Neuronal stem cell (in vitro differentiated cells): ENCODE data around the gene GRIK3.

Source experiments
- DNase-seq: peaks from one replicate; pipeline ENCODE4 v3.0.0-alpha.2; 2013; ENCODE audit warnings: low spot score
- H2AFZ ChIP-seq: one replicate; pipeline ENCODE4 v1.6.1; 2013; ENCODE audit warnings: mild to moderate bottlenecking, low read length, inconsistent platforms
- H2AK5ac ChIP-seq: 2 replicates; pipeline ENCODE4 v1.6.1; 2013; ENCODE audit warnings: low read depth, mild to moderate bottlenecking, inconsistent platforms, low read length, moderate library complexity, mixed read lengths
- H2BK120ac ChIP-seq: 2 replicates; pipeline ENCODE4 v1.6.1; 2013; ENCODE audit warnings: low read depth, mild to moderate bottlenecking, inconsistent platforms, low read length, moderate library complexity, mixed read lengths
- H2BK12ac ChIP-seq: one replicate; pipeline ENCODE4 v1.6.1; 2013; ENCODE audit warnings: low read length, inconsistent platforms
- H2BK15ac ChIP-seq: 2 replicates; pipeline ENCODE4 v1.6.1; 2013; ENCODE audit warnings: mild to moderate bottlenecking, low read length, inconsistent platforms, mixed read lengths
- H2BK5ac ChIP-seq: one replicate; pipeline ENCODE4 v1.6.1; 2013; ENCODE audit warnings: inconsistent platforms, mild to moderate bottlenecking, low read length, moderate library complexity
- H3K14ac ChIP-seq: one replicate; pipeline ENCODE4 v1.6.1; 2013; ENCODE audit warnings: low read length, inconsistent platforms
- H3K18ac ChIP-seq: 2 replicates; pipeline ENCODE4 v1.6.1; 2013; ENCODE audit warnings: low read length, inconsistent platforms
- H3K23ac ChIP-seq: 2 replicates; pipeline ENCODE4 v1.6.1; 2013; ENCODE audit warnings: low read depth, mild to moderate bottlenecking, mixed read lengths, low read length, inconsistent platforms; ENCODE audit not compliant: poor library complexity
- H3K27ac ChIP-seq: replicated peaks from 3 replicates; pipeline ENCODE4 v1.5.1; 2013; ENCODE audit warnings: low read length, inconsistent platforms
- H3K27me3 ChIP-seq, 3 experiments: 2 replicates each; pipeline ENCODE4 v1.6.1; 2013; ENCODE audit warnings: low read length in 3 of 3, mild to moderate bottlenecking in 2 of 3, inconsistent platforms in 1 of 3, low read depth in 1 of 3, mixed read lengths in 1 of 3, moderate library complexity in 1 of 3; ENCODE audit not compliant: control insufficient read depth in 3 of 3, insufficient read depth in 3 of 3
- H3K36me3 ChIP-seq, 2 donors: replicated peaks in 1 of 2; 2 replicates each; pipeline ENCODE4 v1.6.1; 2013; ENCODE audit warnings: low read length in 2 of 2; ENCODE audit not compliant: control insufficient read depth in 2 of 2, insufficient read depth in 2 of 2
- H3K4ac ChIP-seq: 2 replicates; pipeline ENCODE4 v1.6.1; 2013; ENCODE audit warnings: inconsistent platforms, mild to moderate bottlenecking, low read length, moderate library complexity
- H3K4me1 ChIP-seq, 2 donors: 1 replicate in 1 of 2; 2 replicates in 1 of 2; pipeline ENCODE4 v1.6.1; 2013; ENCODE audit warnings: low read length in 2 of 2, low read depth in 1 of 2; ENCODE audit not compliant: control insufficient read depth in 2 of 2, insufficient read depth in 1 of 2
- H3K4me2 ChIP-seq: one replicate; pipeline ENCODE4 v1.6.1; 2013; ENCODE audit warnings: mild to moderate bottlenecking, low read length, inconsistent platforms; ENCODE audit not compliant: insufficient read depth, poor library complexity, severe bottlenecking
- H3K4me3 ChIP-seq, 2 donors: 2 replicates each; pipeline ENCODE4 v1.5.1; 2013; ENCODE audit warnings: low read length in 2 of 2, mild to moderate bottlenecking in 2 of 2, inconsistent platforms in 1 of 2, moderate library complexity in 1 of 2
- H3K79me1 ChIP-seq: one replicate; pipeline ENCODE4 v1.6.1; 2013; ENCODE audit warnings: low read depth, mild to moderate bottlenecking, inconsistent platforms, low read length, moderate library complexity
- H3K9ac ChIP-seq: one replicate; pipeline ENCODE4 v1.6.1; 2013; ENCODE audit warnings: mild to moderate bottlenecking, low read depth, low read length, inconsistent platforms; ENCODE audit not compliant: poor library complexity
- H3K9me3 ChIP-seq, 2 donors: replicated peaks in 1 of 2; 2 replicates each; pipeline versions ENCODE3 to v1.6.1; 2013; ENCODE audit warnings: low read length in 2 of 2, mild to moderate bottlenecking in 2 of 2, inconsistent platforms in 1 of 2, low read depth in 1 of 2, mixed read lengths in 1 of 2, moderate library complexity in 1 of 2; ENCODE audit not compliant: control insufficient read depth in 2 of 2, insufficient read depth in 1 of 2
- H4K8ac ChIP-seq: one replicate; pipeline ENCODE4 v1.6.1; 2013; ENCODE audit warnings: low read depth, mild to moderate bottlenecking, inconsistent platforms, low read length, moderate library complexity
- H4K91ac ChIP-seq: one replicate; pipeline ENCODE4 v1.6.1; 2013; ENCODE audit warnings: low read length, low read depth, mild to moderate bottlenecking, inconsistent platforms; ENCODE audit not compliant: poor library complexity
- WGBS, 2 donors: extraction: QIAGEN DNeasy Blood & Tissue Kit; methylation state at CpG; one replicate each; pipeline ENCODE4 v1.1.7; 2013; ENCODE audit warnings: missing lambda C conversion rate in 2 of 2, mixed read lengths in 1 of 2; ENCODE audit not compliant: insufficient read length in 2 of 2, insufficient replicate concordance in 1 of 2; ENCODE audit errors: extremely low coverage in 2 of 2; 5-methylcytosine and 5-hydroxymethylcytosine counted together

GRIK3 gene

DNA sequence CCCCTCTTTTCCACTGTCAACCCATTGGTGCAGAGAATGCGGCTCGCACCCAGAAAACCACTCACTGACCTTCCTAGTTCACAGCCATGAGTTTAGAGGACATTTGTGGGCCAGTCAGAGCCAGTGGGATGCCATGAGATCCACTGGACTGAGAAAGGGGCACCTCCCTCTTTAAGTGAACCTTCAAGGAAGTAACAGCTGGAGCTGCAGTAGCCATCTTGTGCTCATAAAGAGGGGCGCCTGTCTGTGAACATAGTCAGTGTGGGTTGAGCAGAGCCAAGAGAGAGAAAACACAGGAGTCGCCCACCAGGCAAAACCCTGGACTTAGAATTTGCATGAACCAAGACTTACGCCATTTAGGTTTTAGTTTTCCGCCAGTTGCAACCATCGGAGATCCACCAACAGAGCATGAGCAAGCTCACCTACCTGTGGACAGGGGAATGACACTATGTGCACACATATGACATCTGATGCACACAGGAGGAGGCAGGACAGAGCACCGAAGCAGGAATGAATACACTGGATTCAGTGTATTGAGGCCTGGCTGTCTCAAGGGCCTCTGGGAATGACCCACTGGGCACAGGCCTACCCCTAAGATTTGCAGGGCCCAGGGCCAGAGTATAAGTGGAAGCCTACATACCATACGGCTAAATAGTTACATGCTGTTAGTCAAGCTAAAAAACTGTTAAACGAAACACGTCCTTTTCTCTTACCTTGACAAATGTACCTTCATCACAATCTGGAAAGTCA is 151.6 kb downstream of the GRIK3 start:
- Histone ChIP-seq H2BK5ac (no peak overlapping the region), H2BK120ac (no peak overlapping the region), H4K91ac (no peak overlapping the region), H3K4ac (no peak overlapping the region), H3K18ac (peak overlapping the region; percentile 58), H2AFZ (no peak overlapping the region), H3K36me3 (no peaks in the 10 kb centered on the region), H3K79me1 (no peaks in the 10 kb centered on the region), H3K14ac (no peak overlapping the region), H3K9ac (no peak overlapping the region), H2BK15ac (no peak overlapping the region), H3K9me3 (no peaks in the 10 kb centered on the region), H2BK12ac (no peak overlapping the region), H3K23ac (no peak overlapping the region), H3K27ac (no peak overlapping the region), H3K4me3 (no peak overlapping the region), H3K4me2 (no peak overlapping the region), H3K4me1 (no peaks in the 10 kb centered on the region), H2AK5ac (no peak overlapping the region), H4K8ac (no peak overlapping the region), H3K27me3 (no peaks in the 10 kb centered on the region)
- no peak for DNase-seq
- no CpG with 5 or more reads among the region's 11 CpGs for WGBS, 2 donors

GRCh38 chr1:36881541-36881940 is 152.8 kb downstream of the GRIK3 start:
- Histone ChIP-seq H3K4me3 (no peak overlapping the region), H3K36me3 (no peaks in the 10 kb centered on the region), H2AK5ac (no peak overlapping the region), H2BK12ac (no peak overlapping the region), H4K91ac (no peak overlapping the region), H2AFZ (no peak overlapping the region), H3K18ac (no peak overlapping the region), H3K79me1 (no peaks in the 10 kb centered on the region), H3K23ac (no peak overlapping the region), H4K8ac (no peak overlapping the region), H2BK120ac (no peak overlapping the region), H3K27ac (no peak overlapping the region), H3K27me3 (no peaks in the 10 kb centered on the region), H2BK15ac (no peak overlapping the region), H3K9ac (no peak overlapping the region), H3K14ac (no peak overlapping the region), H3K4ac (no peak overlapping the region), H3K4me1 (no peaks in the 10 kb centered on the region), H2BK5ac (no peak overlapping the region), H3K4me2 (no peak overlapping the region), H3K9me3 (no peaks in the 10 kb centered on the region)
- WGBS, 2 donors, result no CpG with 5 or more reads among the region's 6 CpGs
- DNase-seq, result no peak

DNA sequence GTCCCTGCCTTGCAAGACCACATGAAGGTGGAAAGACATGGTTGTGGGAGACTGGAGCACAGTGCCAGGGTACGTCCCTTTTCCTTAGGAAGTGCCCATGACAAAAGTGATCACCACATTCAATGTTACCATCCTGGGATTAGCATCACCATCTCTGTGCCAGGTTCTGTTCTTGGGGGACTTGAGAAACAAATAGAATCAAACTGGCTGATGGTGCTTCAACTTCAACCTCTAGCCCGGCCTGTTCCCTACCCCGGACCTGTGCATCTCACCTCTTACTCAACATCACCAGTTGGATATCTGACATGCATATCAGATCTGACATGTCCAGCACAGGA is 153.3 kb downstream of the GRIK3 start:
- DNase-seq, result no peak
- no peak overlapping the region for H2BK120ac ChIP-seq
- H3K18ac ChIP-seq, result no peak overlapping the region
- no peaks in the 10 kb centered on the region for H3K36me3 ChIP-seq
- H3K4ac ChIP-seq, result no peak overlapping the region
- no peaks in the 10 kb centered on the region for H3K9me3 ChIP-seq
- H4K91ac ChIP-seq, result no peak overlapping the region
- H2BK15ac ChIP-seq, result no peak overlapping the region
- no peak overlapping the region for H3K4me3 ChIP-seq
- no peak overlapping the region for H3K27ac ChIP-seq
- no peak overlapping the region for H2BK12ac ChIP-seq
- H3K27me3 ChIP-seq, result no peaks in the 10 kb centered on the region
- no peaks in the 10 kb centered on the region for H3K79me1 ChIP-seq
- no peak overlapping the region for H3K23ac ChIP-seq
- no peak overlapping the region for H2AK5ac ChIP-seq
- no peak overlapping the region for H2BK5ac ChIP-seq
- no peaks in the 10 kb centered on the region for H3K4me1 ChIP-seq
- no peak overlapping the region for H3K9ac ChIP-seq
- no peak overlapping the region for H3K14ac ChIP-seq
- H3K4me2 ChIP-seq, result no peak overlapping the region
- no peak overlapping the region for H2AFZ ChIP-seq
- WGBS, 2 donors, result no CpG with 5 or more reads among the region's 3 CpGs
- no peak overlapping the region for H4K8ac ChIP-seq

- no peak overlapping the region for H2BK5ac ChIP-seq
- H3K79me1 ChIP-seq, result no peaks in the 10 kb centered on the region
- H3K27me3 ChIP-seq, result no peaks in the 10 kb centered on the region
- H3K23ac ChIP-seq, result peak overlapping the region; percentile 28
- peak overlapping the region; percentile 9 for H3K9ac ChIP-seq
- H2AK5ac ChIP-seq, result peak overlapping the region; percentile 10
- peak overlapping the region; percentile 40 for H3K14ac ChIP-seq
- no peaks in the 10 kb centered on the region for H3K36me3 ChIP-seq
- H3K4me2 ChIP-seq, result no peak overlapping the region
- peak overlapping the region; percentile 17 for H2BK12ac ChIP-seq
- no peak overlapping the region for H3K4ac ChIP-seq
- no peaks in the 10 kb centered on the region for H3K4me1 ChIP-seq
- no peak overlapping the region for H4K91ac ChIP-seq
- no peak overlapping the region for H3K27ac ChIP-seq
- no peak overlapping the region for H3K4me3 ChIP-seq
- no peak for DNase-seq
- H2AFZ ChIP-seq, result no peak overlapping the region
- no CpG with 5 or more reads among the region's 22 CpGs for WGBS, 2 donors
- H2BK120ac ChIP-seq, result peak overlapping the region; percentile 32
- no peaks in the 10 kb centered on the region for H3K9me3 ChIP-seq
- H4K8ac ChIP-seq, result no peak overlapping the region
- peak overlapping the region; percentile 18 for H2BK15ac ChIP-seq
- H3K18ac ChIP-seq, result peak overlapping the region; percentile 30
Observed at GRCh38 chr1:36880155-36881067, 153.9 kb downstream of the GRIK3 start.
